ENCODE results near the gene SH2D3A. TPM values are rescaled to one million over a fixed set of nuclear protein-coding genes. Genes with fewer than 3 reads are reported as not detected.
A peak's percentile ranks its signal among the peaks of the same experiment; 100 is the strongest.

Gene SH2D3A
- total and polyA plus RNA-seq, 11 donors, result 0.08 to 0.56 (median 0.25) TPM; not detected in 6

DNA sequence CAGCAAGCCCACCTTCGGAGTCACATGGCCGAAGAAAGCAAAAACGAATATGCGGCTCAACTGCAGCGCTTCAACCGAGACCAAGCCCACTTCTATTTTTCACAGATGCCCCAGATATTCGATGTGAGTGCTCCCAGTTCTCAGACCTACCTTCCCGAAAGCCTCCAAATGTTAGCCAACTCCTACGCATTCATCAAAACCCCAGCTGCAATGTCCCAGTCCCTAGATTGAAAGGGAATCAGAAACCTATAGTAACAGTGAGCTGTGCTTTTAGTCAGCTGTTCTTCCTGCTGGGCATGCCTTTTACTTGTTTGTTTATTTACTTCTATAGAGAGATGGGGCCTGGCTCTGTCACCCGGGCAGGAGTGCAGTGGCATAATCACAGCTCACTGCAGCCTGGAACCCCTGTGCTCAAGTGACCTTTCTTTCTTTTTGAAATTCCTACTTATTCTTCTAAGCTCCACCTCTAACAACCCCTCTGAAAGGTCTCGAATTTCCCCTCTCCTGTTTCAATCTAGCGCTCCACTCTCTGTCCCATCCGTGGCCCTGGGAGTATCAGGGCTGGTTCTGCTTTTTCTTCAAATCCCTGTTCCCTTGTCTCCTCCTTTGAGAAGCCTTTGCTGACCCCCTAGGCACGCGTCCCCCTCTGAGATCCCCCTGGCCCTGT lies 23.4 kb downstream of the SH2D3A start:
- H3K9me3 ChIP-seq, result no peaks in the 10 kb centered on the region
- WGBS, 4 donors, result 88 to 91% (median 89%) methylated on average over 15 of the region's 15 CpGs
- DNase-seq (no peak), ATAC-seq (no peak)
- intact Hi-C loops (cut with DNase I), result loop anchor here in 1 of 10 donors (5.0 to 10.0 kb wide), 3 partner anchors 118 to 369 kb away; partner anchors contain the start of genes ALKBH7 and PSPN
- H3K4me1 ChIP-seq, result peaks cover 11 to 60% (median 39%) of the 10 kb centered on the region in 12 donors
- peak overlapping the region in 2 of 12 donors; percentile 12 to 22 for H3K4me3 ChIP-seq
- peaks cover 0 to 65% (median 51%) of the 10 kb centered on the region in 9 donors for H3K36me3 ChIP-seq
- peak overlapping the region; percentile 53 to 95 (median 82) for H3K27ac ChIP-seq
- TF ChIP-seq POLR2A (IDR thresholded peaks at IDR 0.05) (no peak), CTCF (IDR thresholded peaks at IDR 0.05) (no peak)
- H3K27me3 ChIP-seq, result no peaks in the 10 kb centered on the region

DNA sequence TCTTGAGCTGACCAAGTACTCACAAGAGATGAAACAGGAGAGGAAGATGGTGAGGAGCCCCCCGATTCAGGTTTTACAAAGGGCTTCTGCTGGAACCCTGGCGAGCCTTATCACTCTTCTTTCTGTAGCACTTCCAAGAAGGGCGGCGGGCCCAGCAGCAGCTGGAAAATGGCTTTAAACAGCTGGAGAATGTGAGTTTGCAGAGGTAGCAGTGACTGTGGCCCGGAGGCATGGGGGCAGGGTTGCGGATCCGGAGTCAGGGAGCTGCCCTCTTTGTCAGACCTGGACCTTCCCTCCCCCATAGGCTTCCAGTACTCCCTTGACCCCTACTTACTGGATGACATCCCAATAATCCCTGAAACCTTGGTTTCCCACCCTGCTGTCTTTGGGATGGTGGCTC lies 24.2 kb downstream of the SH2D3A start:
- intact Hi-C loops (cut with DNase I), result loop anchor here in 1 of 10 donors (5.0 to 10.0 kb wide), 3 partner anchors 119 to 368 kb away; partner anchors contain the start of genes ALKBH7 and PSPN
- H3K27ac ChIP-seq, result peak overlapping the region in 4 of 12 donors; percentile 30 to 95 (median 88)
- peaks cover 16 to 68% (median 47%) of the 10 kb centered on the region in 12 donors for H3K4me1 ChIP-seq
- no peak for TF ChIP-seq POLR2A (IDR thresholded peaks at IDR 0.05)
- TF ChIP-seq CTCF (IDR thresholded peaks at IDR 0.05), result no peak
- peaks cover 0 to 57% (median 43%) of the 10 kb centered on the region in 9 donors for H3K36me3 ChIP-seq
- H3K27me3 ChIP-seq, result no peaks in the 10 kb centered on the region
- H3K9me3 ChIP-seq, result no peaks in the 10 kb centered on the region
- no peak for ATAC-seq
- DNase-seq, result no peak
- H3K4me3 ChIP-seq, result no peak overlapping the region
- WGBS, 4 donors, result 66 to 74% (median 70%) methylated on average over 6 to 7 of the region's 7 CpGs

GRCh38 chr19:6740589-6741343 lies 26.5 kb downstream of the SH2D3A start:
- H3K4me3 ChIP-seq, result peak overlapping the region; percentile 69 to 99 (median 88)
- WGBS, 4 donors, result 2 to 6% (median 3%) methylated on average over 27 to 46 of the region's 46 CpGs
- peak overlapping the region; percentile 80 to 99 (median 94) for H3K27ac ChIP-seq
- no peaks in the 10 kb centered on the region for H3K9me3 ChIP-seq
- intact Hi-C loops (cut with DNase I), result loop anchor here in 1 of 10 donors (5.0 to 10.0 kb wide), 3 partner anchors 122 to 366 kb away; partner anchors contain the start of genes ALKBH7 and PSPN
- H3K27me3 ChIP-seq, result no peaks in the 10 kb centered on the region
- H3K36me3 ChIP-seq, result peaks cover 0 to 34% (median 21%) of the 10 kb centered on the region in 9 donors
- peaks cover 17 to 77% (median 58%) of the 10 kb centered on the region in 12 donors for H3K4me1 ChIP-seq
- peak in 1 of 4 donors; percentile 0 for ATAC-seq
- peak in 1 of 2 donors; percentile 47 for TF ChIP-seq POLR2A (IDR thresholded peaks at IDR 0.05)
- TF ChIP-seq CTCF (IDR thresholded peaks at IDR 0.05), result no peak
- DNase-seq, result peak; percentile 78 to 85 (median 81)
